Measurements from ENCODE around the gene ARID1B.

The ARID1B gene

DNA sequence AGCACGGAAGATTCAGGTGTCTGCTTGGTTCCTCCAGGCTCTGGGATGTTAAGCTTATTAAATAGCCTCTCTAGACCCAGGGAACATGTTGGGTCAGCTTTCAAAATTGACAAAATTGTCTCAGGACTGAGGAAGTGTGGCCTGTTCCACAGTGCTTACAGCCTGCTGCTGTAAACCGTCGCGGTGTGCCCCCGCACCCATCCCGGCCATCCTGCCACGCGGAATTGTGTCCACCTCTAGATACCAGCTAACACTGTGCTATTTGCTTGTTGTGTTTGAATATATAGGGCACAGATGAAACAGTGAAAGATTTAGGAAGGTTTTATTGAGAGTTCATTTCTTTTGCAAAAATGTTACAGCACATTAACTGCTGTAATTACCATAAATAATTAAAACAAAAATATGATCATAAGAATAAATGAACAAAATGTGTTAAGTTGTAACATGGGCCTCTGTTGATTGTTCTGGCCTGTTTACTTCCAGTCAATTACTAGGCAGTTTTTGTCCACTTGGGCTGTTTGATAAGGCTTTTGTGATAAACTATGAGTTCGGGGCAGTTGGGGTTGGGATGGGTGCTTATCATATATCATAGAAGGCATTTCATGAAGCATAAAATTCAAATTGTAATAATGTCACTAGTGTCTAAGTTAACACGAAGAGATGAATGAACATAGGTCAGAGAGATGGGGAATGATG lies 77.4 kb downstream of the ARID1B start:
- ATAC-seq: no peak

GRCh38 chr6:156857573-156857972 lies 80.4 kb downstream of the ARID1B start:
- peak; percentile 96 to 98 for ATAC-seq

GRCh38 chr6:156859686-156860085 lies 82.5 kb downstream of the ARID1B start:
- no peak for ATAC-seq

- ATAC-seq: peak; percentile 68 to 69
Observed at GRCh38 chr6:156862711-156863110, 85.5 kb downstream of the ARID1B start.

GRCh38 chr6:156863504-156863903 lies 86.3 kb downstream of the ARID1B start:
- no peak for ATAC-seq

- ATAC-seq: no peak
Observed at GRCh38 chr6:156864557-156864956, 87.4 kb downstream of the ARID1B start.

DNA sequence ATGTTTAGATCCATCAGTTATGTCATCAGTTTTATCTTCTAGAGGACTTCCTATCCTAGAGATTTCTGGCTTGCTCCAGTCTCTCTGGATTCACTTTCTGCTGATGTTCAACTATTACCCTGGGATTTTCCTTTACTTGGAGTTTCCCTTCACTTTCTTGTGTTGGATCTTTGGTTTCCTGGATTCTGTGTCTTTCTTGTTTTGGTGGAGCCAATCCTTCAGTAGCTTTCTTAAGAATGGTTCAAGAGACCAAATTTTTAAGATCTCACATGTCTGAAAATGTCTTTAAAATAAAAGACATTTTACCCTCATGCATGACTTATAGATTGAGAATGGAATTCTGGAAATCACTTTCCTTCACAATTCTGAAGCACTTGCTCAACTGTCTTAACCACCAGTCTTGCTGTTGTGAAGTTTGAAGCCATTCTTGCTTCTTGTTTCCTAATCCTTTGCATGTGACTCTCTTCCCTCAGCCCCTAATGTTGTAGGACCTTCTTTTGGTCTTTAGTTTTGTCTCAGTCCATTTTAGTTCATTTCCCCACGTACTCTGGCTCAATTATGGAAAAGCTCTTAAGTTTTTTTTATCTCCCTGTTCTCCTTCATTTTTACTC lies 87.9 kb downstream of the ARID1B start:
- ATAC-seq: no peak

GRCh38 chr6:156866220-156867015 lies 89.2 kb downstream of the ARID1B start:
- ATAC-seq: peak; percentile 79

GRCh38 chr6:156867121-156867520 lies 89.9 kb downstream of the ARID1B start:
- ATAC-seq: no peak

GRCh38 chr6:156868385-156868784 lies 91.2 kb downstream of the ARID1B start:
- no peak for ATAC-seq

DNA sequence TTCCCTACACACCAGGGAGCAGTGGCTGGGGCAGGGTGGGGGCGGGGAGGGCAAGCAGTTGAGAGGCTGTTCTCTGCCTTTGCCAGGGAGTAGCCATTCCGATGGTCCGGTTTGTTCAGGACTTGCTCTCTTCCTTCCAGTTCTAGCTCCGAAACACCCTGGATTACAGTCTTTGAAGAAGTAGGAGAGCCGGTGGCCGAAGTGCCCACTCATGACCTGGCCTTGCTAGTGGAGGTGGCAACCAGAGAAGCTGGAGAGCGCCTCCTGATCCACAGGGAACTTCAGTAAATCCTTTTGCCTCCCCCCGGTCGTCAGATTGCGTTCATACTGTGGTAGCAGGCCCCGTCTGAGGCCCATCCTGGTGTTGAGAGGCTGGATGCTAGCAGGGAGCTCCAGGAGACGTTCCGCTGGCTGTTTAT lies 92.8 kb downstream of the ARID1B start:
- no peak for ATAC-seq

DNA sequence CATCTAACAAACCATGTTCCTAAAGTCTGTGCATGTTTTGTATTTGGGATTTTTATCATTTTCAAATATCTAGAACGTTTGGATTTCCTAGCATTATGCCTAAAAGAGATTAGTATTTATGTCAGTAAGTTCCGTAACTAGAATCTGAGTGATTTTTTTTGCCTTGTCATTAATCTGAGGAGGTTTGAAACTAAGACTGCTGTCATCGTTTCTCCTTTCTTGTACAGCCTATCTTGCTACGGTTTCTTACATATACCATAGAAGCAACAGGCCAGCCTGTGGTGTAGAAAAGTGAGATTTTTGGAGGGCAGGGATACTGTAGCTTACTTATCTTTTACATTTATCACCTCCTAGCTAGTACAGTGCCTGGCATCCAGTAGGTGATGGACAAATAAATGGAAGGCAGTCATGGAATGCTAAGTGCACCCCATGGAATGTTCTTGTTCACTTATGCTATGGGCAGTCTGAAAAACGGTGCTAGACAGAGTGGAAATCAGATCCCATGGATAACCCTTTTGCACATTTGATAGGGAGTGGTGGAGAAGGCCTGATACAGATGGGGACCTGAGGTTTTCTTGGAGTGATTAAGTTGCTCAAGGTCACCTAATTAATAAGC lies 93.9 kb downstream of the ARID1B start:
- no peak for ATAC-seq

- no peak for ATAC-seq
Observed at GRCh38 chr6:156872903-156873302, 95.7 kb downstream of the ARID1B start.

DNA sequence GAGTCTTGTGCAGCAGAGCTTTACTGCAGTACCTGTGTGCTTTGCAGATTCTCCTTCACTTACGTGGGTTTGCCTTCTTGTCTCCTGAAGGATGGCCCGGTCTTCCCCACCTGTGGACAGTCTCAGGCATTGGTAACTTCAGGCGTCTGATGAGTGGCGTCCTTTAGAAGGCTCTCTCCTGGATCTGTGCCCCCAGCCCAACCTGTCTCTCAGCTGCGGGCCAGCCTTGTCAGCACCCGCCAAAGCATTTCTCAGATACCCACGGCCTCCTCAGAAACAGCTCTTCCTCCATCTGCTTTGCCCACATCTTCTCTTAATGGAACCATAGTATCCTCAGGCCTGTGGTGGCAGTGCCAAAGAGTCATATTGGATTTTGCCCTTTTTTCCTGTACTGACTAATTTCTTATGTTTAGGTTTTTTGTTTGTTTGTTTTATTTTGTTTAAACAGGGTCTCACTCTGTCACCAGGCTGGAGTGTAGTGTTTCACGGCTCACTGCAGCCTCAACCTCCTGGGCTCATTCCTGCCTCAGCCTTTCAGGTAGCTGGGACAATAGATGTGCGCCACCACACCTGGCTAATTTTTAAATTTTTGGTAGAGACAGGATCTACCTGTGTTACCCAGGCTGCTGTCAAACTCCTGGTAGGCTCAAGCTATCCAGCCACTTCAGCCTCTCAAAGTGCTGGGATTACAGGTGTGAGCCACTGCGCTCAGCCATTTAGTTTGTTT lies 96.6 kb downstream of the ARID1B start:
- no peak for ATAC-seq

GRCh38 chr6:156875062-156875461 lies 97.9 kb downstream of the ARID1B start:
- no peak for ATAC-seq

DNA sequence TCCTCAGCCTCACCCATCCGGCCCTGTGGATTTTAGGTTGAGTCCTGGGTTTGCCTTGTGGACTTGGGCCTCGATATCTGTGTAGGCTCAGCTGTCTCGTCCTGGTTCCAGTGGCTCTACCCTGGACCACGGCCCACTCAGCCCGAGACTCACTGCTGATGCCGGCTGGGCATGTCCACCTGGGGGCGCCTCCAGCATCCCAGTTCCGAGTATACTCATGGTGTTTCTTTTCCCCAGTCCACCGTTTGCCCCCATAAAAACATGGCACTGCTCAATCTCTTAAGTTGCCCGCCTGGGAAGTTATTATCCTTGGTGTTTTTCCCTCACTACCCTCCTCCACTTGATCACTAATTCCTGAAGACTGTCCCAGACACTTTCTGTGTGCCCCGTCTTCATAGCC lies 99.1 kb downstream of the ARID1B start:
- ATAC-seq: no peak

DNA sequence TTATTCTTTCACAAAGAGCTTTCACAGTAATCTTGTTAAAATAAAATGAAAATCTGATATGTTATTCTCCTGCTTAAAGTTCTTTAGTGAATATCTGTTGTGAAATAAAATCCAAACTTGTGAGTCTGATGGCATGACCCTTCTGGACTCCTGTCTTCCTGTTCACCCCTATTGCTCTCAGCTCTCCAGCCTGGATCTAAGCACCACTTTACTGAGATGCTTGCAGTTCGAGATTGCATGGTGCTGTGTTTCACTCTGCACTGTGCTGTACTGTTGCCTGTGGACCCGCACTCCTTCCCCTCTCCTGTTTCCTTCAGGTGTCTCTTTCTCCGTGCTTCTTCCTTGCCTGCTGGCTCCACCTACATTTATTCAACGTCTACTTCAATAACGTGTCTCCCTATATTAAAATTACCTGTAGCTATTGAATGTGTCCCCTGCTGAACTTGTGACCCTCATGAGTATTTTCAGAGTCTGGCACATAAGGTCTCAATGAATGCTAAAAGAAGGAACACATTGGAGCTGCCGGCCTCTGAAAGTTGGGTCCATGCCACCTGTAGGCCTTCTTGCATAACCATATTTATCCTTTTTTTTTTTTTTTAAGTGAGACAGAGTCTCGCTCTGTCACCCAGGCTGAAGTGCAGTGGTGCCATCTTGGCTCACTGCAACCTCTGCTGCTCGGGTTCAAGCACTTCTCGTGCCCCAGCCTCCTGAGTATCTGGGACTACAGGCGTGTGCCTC lies 100.1 kb downstream of the ARID1B start:
- ATAC-seq: no peak

DNA sequence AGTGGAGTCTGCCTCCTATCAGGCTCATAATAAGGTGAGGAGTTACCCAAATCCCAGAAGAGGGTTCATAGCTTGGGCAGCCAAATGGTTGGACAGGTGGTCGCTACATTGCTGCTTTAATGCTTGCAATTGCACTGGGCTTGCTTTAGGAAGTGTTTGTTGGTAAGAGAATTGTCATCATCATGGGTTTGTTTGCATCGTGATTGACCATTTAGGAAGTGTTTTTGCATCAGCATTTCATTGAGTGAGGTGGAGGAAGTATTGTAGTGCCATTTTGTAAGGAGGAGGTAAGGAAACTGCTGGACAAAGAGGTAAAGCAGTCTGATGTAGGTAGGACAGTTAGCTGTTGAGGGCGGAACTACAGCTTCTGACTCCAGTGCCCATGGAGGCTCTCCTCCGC lies 101.5 kb downstream of the ARID1B start:
- no peak for ATAC-seq

DNA sequence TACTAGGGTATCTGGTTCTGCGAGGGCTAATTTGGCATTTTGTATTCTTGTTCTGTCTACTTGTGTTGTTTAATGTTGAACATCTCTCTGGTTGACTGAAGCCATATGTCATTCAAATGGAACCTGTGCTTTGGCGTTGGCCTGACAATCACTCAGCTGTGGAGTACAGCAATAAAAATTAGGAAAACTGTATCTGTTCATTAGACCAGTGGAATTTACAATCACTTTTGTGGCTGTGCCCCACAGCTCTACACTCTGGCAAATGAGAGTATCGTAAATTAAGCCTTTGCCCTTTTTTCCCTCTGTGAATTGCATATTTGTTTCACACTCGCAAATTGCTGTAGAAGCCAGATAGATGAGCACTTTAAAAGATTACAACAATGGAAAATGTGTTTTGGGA lies 102.0 kb downstream of the ARID1B start:
- no peak for ATAC-seq

GRCh38 chr6:156879591-156879990 lies 102.4 kb downstream of the ARID1B start:
- no peak for ATAC-seq

DNA sequence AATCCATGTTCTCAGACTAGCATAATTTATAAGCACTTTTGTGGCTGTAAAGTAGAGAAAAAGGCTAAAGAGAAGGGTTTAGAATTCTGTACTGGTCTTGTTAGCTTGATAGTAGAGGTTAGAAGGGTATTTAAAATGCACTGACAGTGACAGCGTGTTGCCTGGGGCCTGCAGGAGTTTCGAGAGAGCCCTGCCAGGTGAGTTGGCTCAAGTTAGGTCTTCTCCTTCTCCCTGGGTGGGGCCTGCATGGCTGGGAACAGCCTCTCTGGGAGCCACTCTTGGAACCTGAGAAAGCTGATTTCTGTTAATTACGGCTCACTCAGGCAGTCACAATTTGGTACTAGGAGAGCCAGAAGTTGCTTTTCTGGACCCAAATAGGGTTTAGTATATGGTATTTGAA lies 103.7 kb downstream of the ARID1B start:
- ATAC-seq: no peak

All from activated CD4-positive, CD25-positive, alpha-beta regulatory T cell treated with anti-CD3 and anti-CD28 coated beads, Interleukin-2, amount 50 U/mL, for 24 hours (primary cell).